Effector CD8-positive, alpha-beta T cell (primary cell): Measurements from ENCODE around the gene NCOR2.
A peak's percentile ranks its signal among the peaks of the same experiment; 100 is the strongest.

ENCODE experiments used
- DNase-seq: peaks from one replicate; lab custom pipeline; 2025; lab: John Stamatoyannopoulos, UW

The NCOR2 gene

DNA sequence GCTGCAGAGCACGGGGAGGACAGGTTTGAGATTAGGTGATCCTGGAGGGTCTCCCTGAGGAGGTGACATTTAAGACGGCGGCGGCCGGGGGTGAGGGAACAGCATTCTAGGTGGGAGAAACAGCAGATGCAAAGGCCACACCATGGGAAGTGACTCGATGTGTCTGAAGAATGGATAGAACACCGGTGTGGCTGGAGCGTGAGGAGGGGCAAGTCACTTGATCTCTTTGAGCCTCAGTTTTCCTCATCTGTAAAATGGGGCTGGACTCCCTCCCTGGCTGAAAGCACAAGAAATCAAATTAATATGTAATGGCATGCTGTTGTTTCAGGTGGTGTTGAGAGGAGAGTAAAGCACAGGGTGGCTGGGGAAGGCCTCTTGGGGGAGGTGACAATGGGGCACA lies 10.0 kb upstream of the NCOR2 start:
- DNase-seq, result no peak

DNA sequence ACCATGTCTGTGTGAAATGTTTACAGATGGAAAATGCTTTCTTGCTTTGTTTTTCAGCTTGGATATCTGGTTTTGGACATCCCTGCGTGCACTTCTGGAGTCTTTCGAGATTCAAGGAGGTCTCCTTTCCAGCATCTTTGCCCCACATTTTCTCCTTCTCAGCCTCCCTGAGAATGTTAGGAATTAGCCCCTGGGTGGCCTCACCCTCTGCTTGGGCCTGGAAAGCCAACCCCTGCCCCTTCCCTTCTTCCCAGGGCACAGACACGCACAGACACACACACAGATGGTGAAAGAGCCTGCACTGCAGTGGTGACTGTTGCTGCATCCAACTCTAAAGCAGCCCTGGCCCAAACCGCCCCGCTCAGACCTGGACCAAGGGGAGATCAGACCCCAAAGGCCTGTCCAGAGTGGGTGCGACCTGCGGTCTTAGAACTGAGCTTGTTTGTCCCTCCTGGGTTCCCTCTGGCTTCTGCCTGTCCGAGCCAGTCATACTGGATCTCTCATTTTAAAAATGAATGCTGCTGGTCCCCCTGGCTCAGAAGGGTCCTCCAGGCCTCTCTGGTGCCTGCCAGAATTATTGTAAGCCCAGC lies 8.7 kb upstream of the NCOR2 start:
- no peak for DNase-seq

- no peak for DNase-seq
Measured at GRCh38 chr12:124573839-124574786, 6.7 kb upstream of the NCOR2 start.

GRCh38 chr12:124571556-124571955 lies 4.1 kb upstream of the NCOR2 start:
- DNase-seq, result no peak

- no peak for DNase-seq
Measured at GRCh38 chr12:124570810-124571209, 3.4 kb upstream of the NCOR2 start.

DNA sequence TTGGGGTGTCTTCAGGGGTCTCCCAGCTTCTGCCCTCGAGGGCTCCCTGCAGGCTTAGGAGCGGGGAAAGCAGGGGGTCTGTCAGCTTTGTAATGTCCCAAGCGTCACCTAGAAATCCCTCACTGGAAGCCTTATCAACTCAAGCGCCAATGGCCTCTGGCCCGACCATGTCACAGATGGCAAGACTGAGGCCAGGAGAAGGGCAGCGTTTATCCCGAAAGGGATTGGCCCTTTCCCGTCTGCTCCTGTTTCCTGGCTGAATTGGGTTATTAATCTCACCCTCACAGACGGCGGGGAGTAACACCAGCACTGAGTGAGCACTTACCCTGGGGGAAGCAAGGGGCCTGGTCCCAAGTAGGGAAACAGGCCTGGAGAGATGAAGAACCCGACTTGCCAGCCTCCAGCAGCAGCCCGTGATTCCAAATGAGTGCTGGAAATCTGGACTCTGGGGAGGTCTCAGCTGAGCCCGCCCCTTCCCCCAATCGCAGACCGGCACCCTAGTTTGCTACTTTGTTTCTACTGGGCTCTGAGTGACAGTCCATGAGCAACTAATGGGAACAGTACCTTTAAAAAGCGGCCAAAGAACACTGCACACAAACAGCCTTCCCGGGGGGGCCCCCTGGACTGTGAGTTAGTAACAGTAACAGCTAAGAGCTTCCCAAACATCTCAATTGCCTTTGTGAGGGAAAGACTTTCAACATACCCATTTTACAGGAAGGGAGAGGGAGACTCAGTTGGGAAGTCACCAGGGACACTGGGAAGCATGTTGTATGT lies 2.1 kb upstream of the NCOR2 start:
- no peak for DNase-seq

- DNase-seq, result no peak
Measured at GRCh38 chr12:124568431-124569374, 1.3 kb upstream of the NCOR2 start.

- DNase-seq, result peak; percentile 63
Measured at GRCh38 chr12:124567673-124568373, 411 bp upstream of the NCOR2 start.

DNA sequence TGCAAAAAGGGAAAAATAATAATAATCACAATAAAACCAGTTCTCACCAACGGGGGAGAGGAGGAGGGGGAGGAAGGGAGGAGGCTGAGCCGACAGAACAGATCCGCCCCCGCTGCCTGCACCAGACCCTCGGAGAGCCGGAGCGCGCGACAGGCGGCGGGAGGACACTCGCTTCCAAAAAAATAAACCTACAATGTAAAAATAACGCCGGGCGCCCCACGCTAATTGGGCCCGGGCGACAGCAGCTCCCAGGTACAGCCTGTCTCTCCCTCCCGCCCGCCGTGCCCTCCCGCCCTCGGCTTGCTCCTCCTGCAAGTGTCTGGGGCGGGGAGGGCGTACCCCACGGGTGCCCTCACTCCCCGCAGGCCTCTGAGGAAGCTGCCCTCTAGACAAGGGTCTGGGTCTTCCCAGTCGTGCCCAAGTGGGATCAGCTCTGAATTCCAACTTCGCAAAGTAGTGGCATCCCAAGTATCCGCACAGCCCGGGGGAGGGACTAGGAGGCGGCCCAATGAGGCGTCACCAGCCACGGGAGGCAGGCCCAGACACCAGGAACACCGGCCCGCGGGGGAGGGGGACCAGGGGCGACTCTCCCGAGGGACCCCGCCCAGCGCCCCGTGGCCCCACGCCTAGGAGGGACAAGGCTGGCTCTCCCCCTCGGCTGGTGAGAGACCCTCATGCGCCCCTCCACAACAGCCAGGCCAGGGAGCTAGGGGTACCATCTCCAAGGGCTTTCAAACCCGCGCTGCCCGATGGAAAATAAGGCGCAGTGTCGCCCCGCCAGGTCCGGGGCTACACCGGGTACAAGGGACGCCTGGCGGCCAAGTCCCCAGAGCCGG lies 1.0 kb downstream of the NCOR2 start:
- peak; percentile 51 for DNase-seq

DNA sequence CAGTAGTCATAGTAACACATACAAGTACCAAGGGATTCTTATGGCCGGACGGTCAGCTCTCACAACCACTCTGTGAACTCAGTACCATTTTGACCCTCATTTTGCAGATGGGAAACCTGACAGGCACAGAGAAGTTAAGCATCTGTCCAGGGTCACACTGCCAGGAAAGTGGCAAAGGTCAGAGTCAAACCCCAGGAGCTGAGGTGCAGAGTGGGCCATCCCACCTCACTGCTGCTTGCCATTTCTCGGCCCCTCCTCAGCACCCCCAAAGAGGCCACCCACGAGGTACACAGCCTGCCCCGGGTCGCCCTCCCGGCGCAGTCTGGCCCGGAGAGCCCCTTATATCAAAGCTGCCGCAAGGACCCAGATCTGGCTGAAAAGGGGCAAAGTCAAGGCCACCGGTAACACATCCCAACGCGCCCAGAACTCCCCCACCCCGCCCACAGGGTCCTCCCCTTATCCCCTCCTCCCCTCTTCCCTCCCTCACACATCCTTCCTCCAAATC lies 1.7 kb downstream of the NCOR2 start:
- no peak for DNase-seq

GRCh38 chr12:124564971-124565491 lies 2.4 kb downstream of the NCOR2 start:
- no peak for DNase-seq

- no peak for DNase-seq
Measured at GRCh38 chr12:124564232-124564958, 3.0 kb downstream of the NCOR2 start.

GRCh38 chr12:124563809-124564208 lies 3.6 kb downstream of the NCOR2 start:
- no peak for DNase-seq

DNA sequence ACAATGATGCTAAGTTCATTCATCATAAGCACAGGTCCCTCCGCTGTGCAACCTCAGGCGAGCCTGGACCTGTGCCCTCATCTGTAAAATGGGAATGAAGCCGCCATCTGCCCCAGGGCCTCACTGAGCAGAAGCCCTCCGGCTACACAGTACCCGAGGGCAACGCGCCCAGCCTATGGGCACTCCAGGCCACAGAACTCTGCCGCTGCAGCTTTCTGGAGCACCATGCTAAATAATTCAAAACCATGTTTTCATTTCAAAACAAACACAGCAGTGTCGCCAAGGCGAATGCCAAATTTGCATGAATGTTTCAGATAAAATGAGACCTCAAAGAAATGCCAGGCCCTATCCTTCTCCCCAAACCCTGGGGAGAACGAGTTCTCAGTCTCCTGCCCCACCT lies 4.0 kb downstream of the NCOR2 start:
- no peak for DNase-seq

- DNase-seq, result no peak
Measured at GRCh38 chr12:124562796-124563181, 4.6 kb downstream of the NCOR2 start.

DNA sequence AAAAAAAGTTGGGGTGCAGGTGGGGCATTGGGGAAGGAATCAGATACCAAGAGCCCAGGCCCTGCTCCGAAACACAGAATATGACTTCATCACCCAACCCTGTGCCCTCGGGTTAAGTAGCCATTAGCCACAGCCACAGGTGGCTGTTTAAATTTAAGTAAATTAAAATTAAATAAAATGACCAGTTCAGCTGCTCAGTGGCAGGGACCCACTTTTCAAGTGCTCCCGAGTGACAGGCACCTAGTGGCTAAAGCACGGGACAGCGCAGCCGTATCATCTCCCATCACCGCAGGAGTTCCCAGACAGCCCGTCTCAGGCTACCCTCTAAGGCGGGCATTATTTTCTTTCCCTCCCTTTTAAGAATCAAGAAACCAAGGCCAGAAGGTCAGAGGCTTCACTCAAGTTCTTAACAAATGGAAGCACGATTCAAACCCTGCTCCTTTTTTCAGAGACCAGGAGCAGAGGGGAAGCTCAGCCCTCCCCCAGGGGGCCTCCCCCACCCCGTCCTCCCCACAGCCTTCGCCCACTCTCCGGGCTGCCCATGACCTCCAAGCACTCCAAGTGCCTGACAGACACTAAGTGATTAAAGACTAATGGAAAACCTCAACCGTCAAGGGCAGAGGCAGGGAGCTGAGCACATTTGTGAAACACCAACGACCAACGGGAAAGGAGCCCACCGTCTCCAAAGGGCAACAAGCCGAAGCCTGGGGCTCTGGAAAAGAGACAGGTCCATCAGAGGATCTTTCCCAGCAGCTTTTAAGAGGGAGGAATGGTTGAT lies 5.2 kb downstream of the NCOR2 start:
- no peak for DNase-seq

DNA sequence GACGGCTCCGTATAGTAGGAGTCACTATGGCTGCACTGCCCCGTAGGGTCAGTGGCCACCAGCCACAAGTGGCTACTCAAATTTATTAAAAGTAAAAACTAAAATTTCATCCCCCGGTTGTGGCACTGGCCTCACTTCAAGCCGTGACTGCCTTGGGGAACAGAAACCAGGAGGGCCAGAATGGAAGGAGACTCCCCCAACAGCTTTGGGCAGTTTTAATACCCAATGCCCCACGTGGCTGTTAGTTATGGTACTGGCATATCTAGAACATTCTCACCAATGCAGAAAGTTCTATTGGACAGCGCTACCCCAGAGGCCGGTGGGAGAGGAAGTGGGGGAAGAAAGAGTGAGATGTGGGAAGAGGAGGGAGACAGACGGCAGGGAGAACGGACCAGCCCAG lies 6.2 kb downstream of the NCOR2 start:
- DNase-seq, result no peak
